SK-N-SH treated with all-trans-retinoic acid at 6 μM for 48 hours (cell line): ENCODE data around the gene SLC22A9.

Experiments
- ATAC-seq: fragments of 200-7000 bp; cut with Tn5 transposase; 3 replicates; pipeline ENCODE4 v1.9.1; 2020; ENCODE audit warnings: mild to moderate bottlenecking, moderate library complexity
- BACH2 ChIP-seq: fragments of 250-450 bp; sonication (Bioruptor Pico); IDR thresholded peaks from 2 replicates; pipeline ENCODE4 v1.9.0; 2021; ENCODE audit warnings: mild to moderate bottlenecking, borderline replicate concordance
- CSDC2 ChIP-seq: fragments of 250-450 bp; sonication (Bioruptor Pico); IDR thresholded peaks from 2 replicates; pipeline ENCODE4 v1.5.0; 2020; ENCODE audit warnings: mild to moderate bottlenecking, moderate library complexity
- GLIS3 ChIP-seq: fragments of 250-450 bp; sonication (Bioruptor Pico); IDR thresholded peaks from 2 replicates; pipeline ENCODE4 v1.5.0; 2020; ENCODE audit warnings: mild to moderate bottlenecking, moderate library complexity
- ISL1 ChIP-seq: fragments of 250-450 bp; sonication (Bioruptor Pico); IDR thresholded peaks from 2 replicates; pipeline ENCODE4 v2.1.2; 2022; ENCODE audit warnings: mild to moderate bottlenecking, moderate library complexity
- OSR1 ChIP-seq: fragments of 250-450 bp; sonication (Bioruptor Pico); IDR thresholded peaks from 2 replicates; pipeline ENCODE4 v1.8.0; 2022; ENCODE audit warnings: moderate library complexity, mild to moderate bottlenecking, inconsistent platforms
- TCF4 ChIP-seq: fragments of 250-450 bp; sonication (Bioruptor Pico); IDR thresholded peaks from 2 replicates; pipeline ENCODE4 v1.8.0; 2021; ENCODE audit warnings: mild to moderate bottlenecking, moderate library complexity, borderline replicate concordance
- TOX ChIP-seq: fragments of 250-450 bp; sonication (Bioruptor Pico); IDR thresholded peaks from 2 replicates; pipeline ENCODE4 v1.8.0; 2021; ENCODE audit warnings: mild to moderate bottlenecking, moderate library complexity, borderline replicate concordance
- TSHZ2 ChIP-seq: fragments of 250-450 bp; sonication (Bioruptor Pico); IDR thresholded peaks from 2 replicates; pipeline ENCODE4 v1.5.0; 2020; ENCODE audit warnings: mild to moderate bottlenecking, moderate library complexity
- ZC3H10 ChIP-seq: fragments of 250-450 bp; sonication (Bioruptor Pico); IDR thresholded peaks from 2 replicates; pipeline ENCODE4 v1.5.1; 2021; ENCODE audit warnings: mild to moderate bottlenecking, moderate library complexity
- ZNF565 ChIP-seq: fragments of 450-650 bp; formaldehyde crosslinking; conservative IDR thresholded peaks from 2 replicates; pipeline ENCODE4 v1.5.0; 2020; ENCODE audit warnings: low read depth, mild to moderate bottlenecking, moderate library complexity
- ZNF70 ChIP-seq: fragments of 450-650 bp; formaldehyde crosslinking; IDR thresholded peaks from 2 replicates; pipeline ENCODE4 v1.5.0; 2020; ENCODE audit warnings: mild to moderate bottlenecking, moderate library complexity
- ZNF8 ChIP-seq: fragments of 450-650 bp; formaldehyde crosslinking; IDR thresholded peaks from 2 replicates; pipeline ENCODE4 v1.5.0; 2020; ENCODE audit warnings: mild to moderate bottlenecking, moderate library complexity

The SLC22A9 gene

GRCh38 chr11:63459586-63459985 is 90.0 kb downstream of the SLC22A9 start:
- ATAC-seq, result no peak
- TF ChIP-seq ZNF565 (CRISPR knock-in tag), result no peak
- no peak for TF ChIP-seq CSDC2 (CRISPR knock-in tag)
- TF ChIP-seq ZNF70 (CRISPR knock-in tag), result no peak
- TF ChIP-seq OSR1 (CRISPR knock-in tag), result no peak
- no peak for TF ChIP-seq TSHZ2 (CRISPR knock-in tag)
- no peak for TF ChIP-seq TOX (CRISPR knock-in tag)
- TF ChIP-seq ISL1, result no peak
- TF ChIP-seq ZNF8, result no peak
- TF ChIP-seq GLIS3 (CRISPR knock-in tag), result no peak
- no peak for TF ChIP-seq BACH2
- TF ChIP-seq TCF4 (CRISPR knock-in tag), result no peak
- no peak for TF ChIP-seq ZC3H10 (CRISPR knock-in tag)
- TF ChIP-seq, all 23 proteins: peak for 0
